HepG2 (cell line): ENCODE data around the gene SLC25A45. TPM values are rescaled to one million over a fixed set of nuclear protein-coding genes. Genes with fewer than 3 reads are reported as not detected.

Experiments
- ETV5 ChIP-seq: IDR thresholded peaks from 2 replicates; pipeline ENCODE4 v1.6.1; 2018; ENCODE audit warnings: missing biosample characterization, missing genetic modification reagents, inconsistent platforms, borderline replicate concordance
- NAIF1 ChIP-seq: sonication (generic); formaldehyde crosslinking; IDR thresholded peaks from 2 replicates; pipeline ENCODE4 v1.5.0; 2020; ENCODE audit warnings: mild to moderate bottlenecking, missing genetic modification reagents, borderline replicate concordance
- NR1H2 ChIP-seq: sonication (generic); formaldehyde crosslinking; IDR thresholded peaks from 2 replicates; pipeline ENCODE4 v1.8.1; 2022; ENCODE audit warnings: low read depth, missing genetic modification reagents, borderline replicate concordance
- PHF21A ChIP-seq: sonication (generic); formaldehyde crosslinking; IDR thresholded peaks from 2 replicates; pipeline ENCODE4 v1.5.0; 2020; ENCODE audit warnings: mild to moderate bottlenecking, missing genetic modification reagents
- ZFX ChIP-seq: sonication (generic); formaldehyde crosslinking; IDR thresholded peaks from 2 replicates; pipeline ENCODE4 v1.4.0; 2020; ENCODE audit warnings: mild to moderate bottlenecking, low read depth, missing genetic modification reagents, moderate library complexity
- polyA plus RNA-seq, 8 experiments: library from polyadenylated mRNA; depleted of rRNA in 3 of 8; stranded (reverse) in 7 of 8; unstranded in 1 of 8; fragments of >200 nt; fragmentation: Illumina TruSeq in 4 of 8; extraction: Trizol in 4 of 8; gene quantifications; 2 replicates each; pipeline versions ENCODE4 v1.2.1 to v1.2.3, GENCODE V29; 2011 to 2016; ENCODE audit warnings: low read depth in 4 of 8, missing spikeins in 1 of 8, mixed read lengths in 1 of 8; ENCODE audit not compliant: insufficient read depth in 1 of 8
- total RNA-seq, 5 experiments: library from RNA; depleted of rRNA; stranded (reverse); fragments of >200 nt; fragmentation: Illumina TruSeq; extraction: Trizol; gene quantifications; 2 replicates each; pipeline ENCODE4 v1.2.3, GENCODE V29; 2016; ENCODE audit warnings: low read depth in 1 of 5
- TF ChIP-seq, protein P1 (sequence below): sonication (generic); formaldehyde crosslinking; IDR thresholded peaks from 2 replicates; pipeline ENCODE4 v1.5.0; 2020; ENCODE audit warnings: mild to moderate bottlenecking, missing genetic modification reagents, borderline replicate concordance
- TF ChIP-seq, protein P2 (sequence below), 2 experiments: sonication (generic) in 1 of 2; formaldehyde crosslinking in 1 of 2; IDR thresholded peaks; 2 replicates each; pipeline versions ENCODE4 v1.4.0 to v1.6.1; 2018 to 2020; ENCODE audit warnings: missing genetic modification reagents in 2 of 2, borderline replicate concordance in 1 of 2, low read depth in 1 of 2, mild to moderate bottlenecking in 1 of 2, missing biosample characterization in 1 of 2
- TF ChIP-seq, protein P3 (sequence below): sonication (generic); formaldehyde crosslinking; IDR thresholded peaks from 2 replicates; pipeline ENCODE4 v1.4.0; 2020; ENCODE audit warnings: missing genetic modification reagents, mild to moderate bottlenecking, borderline replicate concordance

SLC25A45 gene
- total and polyA plus RNA-seq, 2 of the 13 experiments (the other 11 are each of a cell fraction or from before 2014, with no cell fraction given), result 1.2 to 3.4 TPM

DNA sequence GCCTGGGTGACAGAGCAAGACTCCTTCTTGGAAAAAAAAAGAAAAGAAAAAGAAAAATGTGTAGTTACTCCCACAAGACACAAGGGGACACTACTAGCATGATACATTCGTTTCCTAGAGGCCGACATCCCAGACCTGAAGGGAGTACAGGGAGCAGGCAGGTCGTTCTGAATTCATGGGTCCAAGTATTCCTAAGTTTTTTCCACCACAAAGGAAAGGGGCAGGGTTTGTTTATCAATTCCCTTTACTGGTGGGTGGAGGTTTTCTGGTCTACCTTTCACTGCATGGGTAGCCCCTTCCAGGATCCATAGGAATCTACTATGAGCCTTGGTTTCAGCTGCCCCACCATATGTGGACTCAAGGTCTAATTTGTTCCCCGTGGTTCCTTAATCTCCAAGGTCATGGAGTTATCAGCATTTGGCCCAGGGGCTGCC lies 16.1 kb downstream of the SLC25A45 start (continued):
- TF ChIP-seq, protein P1, sequence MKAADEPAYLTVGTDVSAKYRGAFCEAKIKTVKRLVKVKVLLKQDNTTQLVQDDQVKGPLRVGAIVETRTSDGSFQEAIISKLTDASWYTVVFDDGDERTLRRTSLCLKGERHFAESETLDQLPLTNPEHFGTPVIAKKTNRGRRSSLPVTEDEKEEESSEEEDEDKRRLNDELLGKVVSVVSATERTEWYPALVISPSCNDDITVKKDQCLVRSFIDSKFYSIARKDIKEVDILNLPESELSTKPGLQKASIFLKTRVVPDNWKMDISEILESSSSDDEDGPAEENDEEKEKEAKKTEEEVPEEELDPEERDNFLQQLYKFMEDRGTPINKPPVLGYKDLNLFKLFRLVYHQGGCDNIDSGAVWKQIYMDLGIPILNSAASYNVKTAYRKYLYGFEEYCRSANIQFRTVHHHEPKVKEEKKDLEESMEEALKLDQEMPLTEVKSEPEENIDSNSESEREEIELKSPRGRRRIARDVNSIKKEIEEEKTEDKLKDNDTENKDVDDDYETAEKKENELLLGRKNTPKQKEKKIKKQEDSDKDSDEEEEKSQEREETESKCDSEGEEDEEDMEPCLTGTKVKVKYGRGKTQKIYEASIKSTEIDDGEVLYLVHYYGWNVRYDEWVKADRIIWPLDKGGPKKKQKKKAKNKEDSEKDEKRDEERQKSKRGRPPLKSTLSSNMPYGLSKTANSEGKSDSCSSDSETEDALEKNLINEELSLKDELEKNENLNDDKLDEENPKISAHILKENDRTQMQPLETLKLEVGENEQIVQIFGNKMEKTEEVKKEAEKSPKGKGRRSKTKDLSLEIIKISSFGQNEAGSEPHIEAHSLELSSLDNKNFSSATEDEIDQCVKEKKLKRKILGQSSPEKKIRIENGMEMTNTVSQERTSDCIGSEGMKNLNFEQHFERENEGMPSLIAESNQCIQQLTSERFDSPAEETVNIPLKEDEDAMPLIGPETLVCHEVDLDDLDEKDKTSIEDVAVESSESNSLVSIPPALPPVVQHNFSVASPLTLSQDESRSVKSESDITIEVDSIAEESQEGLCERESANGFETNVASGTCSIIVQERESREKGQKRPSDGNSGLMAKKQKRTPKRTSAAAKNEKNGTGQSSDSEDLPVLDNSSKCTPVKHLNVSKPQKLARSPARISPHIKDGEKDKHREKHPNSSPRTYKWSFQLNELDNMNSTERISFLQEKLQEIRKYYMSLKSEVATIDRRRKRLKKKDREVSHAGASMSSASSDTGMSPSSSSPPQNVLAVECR (CRISPR knock-in tag), result peak; percentile 47; the same call in 1 of the 2 replicates
- TF ChIP-seq, protein P2, sequence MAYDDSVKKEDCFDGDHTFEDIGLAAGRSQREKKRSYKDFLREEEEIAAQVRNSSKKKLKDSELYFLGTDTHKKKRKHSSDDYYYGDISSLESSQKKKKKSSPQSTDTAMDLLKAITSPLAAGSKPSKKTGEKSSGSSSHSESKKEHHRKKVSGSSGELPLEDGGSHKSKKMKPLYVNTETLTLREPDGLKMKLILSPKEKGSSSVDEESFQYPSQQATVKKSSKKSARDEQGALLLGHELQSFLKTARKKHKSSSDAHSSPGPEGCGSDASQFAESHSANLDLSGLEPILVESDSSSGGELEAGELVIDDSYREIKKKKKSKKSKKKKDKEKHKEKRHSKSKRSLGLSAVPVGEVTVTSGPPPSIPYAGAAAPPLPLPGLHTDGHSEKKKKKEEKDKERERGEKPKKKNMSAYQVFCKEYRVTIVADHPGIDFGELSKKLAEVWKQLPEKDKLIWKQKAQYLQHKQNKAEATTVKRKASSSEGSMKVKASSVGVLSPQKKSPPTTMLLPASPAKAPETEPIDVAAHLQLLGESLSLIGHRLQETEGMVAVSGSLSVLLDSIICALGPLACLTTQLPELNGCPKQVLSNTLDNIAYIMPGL (CRISPR knock-in tag; IDR thresholded peaks at IDR 0.05; ENCODE audit: borderline replicate concordance in 1 of 2, low read depth in 1 of 2), result peak; percentile 59 to 67; a peak in 2 of 4 replicates
- TF ChIP-seq NR1H2 (CRISPR knock-in tag) (no peak), ETV5 (CRISPR knock-in tag) (peak; percentile 18; the same call in 1 of the 2 replicates), NAIF1 (CRISPR knock-in tag) (no peak), ZFX (CRISPR knock-in tag) (0 out of 2 replicates have a peak, but pooled peaks have one; percentile 26), PHF21A (CRISPR knock-in tag) (peak; percentile 29; the same call in 1 of the 2 replicates)
- TF ChIP-seq, protein P3, sequence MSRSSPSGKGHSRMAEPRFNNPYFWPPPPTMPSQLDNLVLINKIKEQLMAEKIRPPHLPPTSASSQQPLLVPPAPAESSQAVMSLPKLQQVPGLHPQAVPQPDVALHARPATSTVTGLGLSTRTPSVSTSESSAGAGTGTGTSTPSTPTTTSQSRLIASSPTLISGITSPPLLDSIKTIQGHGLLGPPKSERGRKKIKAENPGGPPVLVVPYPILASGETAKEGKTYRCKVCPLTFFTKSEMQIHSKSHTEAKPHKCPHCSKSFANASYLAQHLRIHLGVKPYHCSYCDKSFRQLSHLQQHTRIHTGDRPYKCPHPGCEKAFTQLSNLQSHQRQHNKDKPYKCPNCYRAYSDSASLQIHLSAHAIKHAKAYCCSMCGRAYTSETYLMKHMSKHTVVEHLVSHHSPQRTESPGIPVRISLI, result peak; percentile 69; the same call in 1 of the 2 replicates
